Cardiac fibroblast (primary cell): ENCODE results near the gene STRN3.

Experiments
- DNase-seq, 2 donors: peaks; one replicate each; pipeline versions ENCODE4 v3.0.0 to v3.0.0-alpha.2; 2010; ENCODE audit warnings: low read depth in 2 of 2
- H3K4me3 ChIP-seq, 2 donors: replicated peaks in 1 of 2; 1 replicate in 1 of 2; 2 replicates in 1 of 2; pipeline ENCODE4 v1.5.1; 2011; ENCODE audit warnings: low read depth in 2 of 2, low read length in 2 of 2, mild to moderate bottlenecking in 2 of 2, moderate library complexity in 1 of 2
- TF ChIP-seq, protein P1 (sequence below): IDR thresholded peaks from one replicate; pipeline ENCODE4 v1.5.1; 2011; ENCODE audit warnings: low read depth, mild to moderate bottlenecking, low read length, inconsistent platforms

The STRN3 gene

DNA sequence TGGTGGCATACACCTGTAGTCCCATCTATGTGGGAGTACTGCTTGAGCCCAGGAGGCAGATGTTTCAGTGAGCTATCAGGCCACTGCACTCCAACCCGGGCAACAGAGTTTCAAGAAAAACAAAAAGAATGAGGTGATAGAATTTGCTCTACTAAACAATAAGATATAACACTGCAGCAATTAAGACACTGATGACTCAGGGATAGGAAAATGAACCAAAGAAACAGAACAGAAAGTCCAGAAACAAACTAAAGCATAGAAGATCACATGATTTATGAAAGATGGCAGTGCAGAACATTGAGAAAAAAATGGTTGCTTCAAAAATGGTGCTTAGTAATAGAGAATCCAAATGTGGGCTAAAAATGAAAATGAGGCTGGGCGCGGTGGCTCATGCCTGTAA, 66.0 kb downstream of the STRN3 start:
- TF ChIP-seq, protein P1, sequence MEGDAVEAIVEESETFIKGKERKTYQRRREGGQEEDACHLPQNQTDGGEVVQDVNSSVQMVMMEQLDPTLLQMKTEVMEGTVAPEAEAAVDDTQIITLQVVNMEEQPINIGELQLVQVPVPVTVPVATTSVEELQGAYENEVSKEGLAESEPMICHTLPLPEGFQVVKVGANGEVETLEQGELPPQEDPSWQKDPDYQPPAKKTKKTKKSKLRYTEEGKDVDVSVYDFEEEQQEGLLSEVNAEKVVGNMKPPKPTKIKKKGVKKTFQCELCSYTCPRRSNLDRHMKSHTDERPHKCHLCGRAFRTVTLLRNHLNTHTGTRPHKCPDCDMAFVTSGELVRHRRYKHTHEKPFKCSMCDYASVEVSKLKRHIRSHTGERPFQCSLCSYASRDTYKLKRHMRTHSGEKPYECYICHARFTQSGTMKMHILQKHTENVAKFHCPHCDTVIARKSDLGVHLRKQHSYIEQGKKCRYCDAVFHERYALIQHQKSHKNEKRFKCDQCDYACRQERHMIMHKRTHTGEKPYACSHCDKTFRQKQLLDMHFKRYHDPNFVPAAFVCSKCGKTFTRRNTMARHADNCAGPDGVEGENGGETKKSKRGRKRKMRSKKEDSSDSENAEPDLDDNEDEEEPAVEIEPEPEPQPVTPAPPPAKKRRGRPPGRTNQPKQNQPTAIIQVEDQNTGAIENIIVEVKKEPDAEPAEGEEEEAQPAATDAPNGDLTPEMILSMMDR: no peak
- H3K4me3 ChIP-seq: no peak overlapping the region
- DNase-seq: no peak

DNA sequence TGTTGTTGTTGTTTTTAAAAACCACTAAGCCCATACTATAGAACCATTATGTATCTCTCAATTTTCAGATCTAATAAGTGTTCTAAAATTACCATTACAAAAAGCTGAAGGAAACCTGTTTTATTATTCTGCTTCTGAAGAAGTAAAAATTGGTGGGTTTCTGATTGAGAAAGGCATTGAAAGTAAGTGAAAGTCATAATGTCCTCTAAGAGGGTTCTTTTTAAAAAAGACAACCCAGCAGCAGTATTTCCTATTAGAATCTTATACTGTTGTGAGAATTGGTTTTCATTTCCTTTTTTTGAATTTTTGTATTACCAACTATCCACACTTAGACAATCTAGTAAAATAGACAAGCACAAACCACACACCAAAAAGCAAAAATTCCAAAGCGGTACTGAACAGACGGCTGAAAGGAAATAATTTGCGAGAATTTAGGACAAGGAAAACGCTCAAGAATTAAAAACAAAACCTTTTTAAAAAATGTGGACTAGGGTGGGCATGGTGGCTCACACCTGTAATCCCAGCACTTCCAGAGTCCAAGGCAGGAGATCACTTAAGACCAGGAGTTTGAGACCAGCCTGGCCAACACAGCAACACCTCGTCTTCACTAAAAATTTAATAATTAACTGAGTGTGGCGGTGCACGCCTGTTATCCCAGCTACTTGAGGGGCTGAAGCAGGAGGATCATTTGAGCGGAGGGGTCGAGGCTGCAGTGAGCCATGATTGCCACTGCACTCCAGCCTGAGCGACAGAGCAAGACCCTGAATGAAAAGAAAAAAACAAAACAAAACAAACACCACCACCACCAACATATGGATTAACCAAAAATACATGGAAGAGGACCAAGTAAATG, 67.4 kb downstream of the STRN3 start:
- H3K4me3 ChIP-seq: no peak overlapping the region
- no peak for DNase-seq
- TF ChIP-seq, protein P1: no peak

DNA sequence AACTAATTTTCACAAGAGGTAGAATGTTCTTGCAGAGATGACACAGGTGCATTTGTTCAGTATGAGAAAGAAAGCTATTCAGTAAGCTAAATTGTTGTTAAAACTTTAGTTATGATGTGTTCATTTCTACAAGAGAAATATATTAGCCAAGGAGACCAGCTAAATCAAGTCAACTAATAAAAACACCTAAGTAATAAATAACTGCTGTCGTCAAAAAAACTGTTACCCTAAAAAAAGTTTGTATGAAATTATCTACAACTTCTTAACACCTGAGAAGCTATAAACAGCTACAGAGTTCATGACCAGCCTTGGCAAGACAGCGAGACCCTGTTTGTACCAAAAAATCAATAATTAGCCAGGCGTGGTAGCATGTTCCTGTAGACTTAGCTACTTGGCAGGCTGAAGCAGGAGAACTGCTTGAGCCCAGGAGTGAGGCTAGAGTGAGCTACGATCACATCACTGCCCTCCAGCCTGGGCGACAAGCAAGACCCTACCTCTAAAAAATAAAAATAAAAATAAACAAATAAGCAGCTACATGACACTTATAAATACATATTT, 68.3 kb downstream of the STRN3 start:
- no peak for DNase-seq
- TF ChIP-seq, protein P1: no peak
- no peak overlapping the region for H3K4me3 ChIP-seq

DNA sequence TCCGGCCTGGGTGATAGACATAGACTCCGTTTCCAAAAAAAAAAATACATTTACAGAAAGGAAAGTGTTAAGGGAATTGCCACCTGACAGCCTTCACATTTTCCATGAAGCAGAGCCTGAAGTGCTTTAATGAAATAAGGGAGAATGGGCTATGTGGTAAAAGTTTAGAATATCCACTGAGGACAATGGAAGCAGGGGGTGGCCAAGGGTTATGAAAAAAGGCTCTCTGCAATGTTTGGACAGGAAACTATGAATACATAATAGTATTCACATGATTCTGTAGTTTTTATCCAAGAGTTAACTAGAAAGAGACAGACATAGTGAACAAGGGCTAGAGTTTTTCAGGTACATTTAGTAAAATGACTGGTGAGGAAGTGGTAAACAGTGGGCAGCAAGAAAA, 76.5 kb downstream of the STRN3 start:
- H3K4me3 ChIP-seq: no peak overlapping the region
- TF ChIP-seq, protein P1: no peak
- no peak for DNase-seq

DNA sequence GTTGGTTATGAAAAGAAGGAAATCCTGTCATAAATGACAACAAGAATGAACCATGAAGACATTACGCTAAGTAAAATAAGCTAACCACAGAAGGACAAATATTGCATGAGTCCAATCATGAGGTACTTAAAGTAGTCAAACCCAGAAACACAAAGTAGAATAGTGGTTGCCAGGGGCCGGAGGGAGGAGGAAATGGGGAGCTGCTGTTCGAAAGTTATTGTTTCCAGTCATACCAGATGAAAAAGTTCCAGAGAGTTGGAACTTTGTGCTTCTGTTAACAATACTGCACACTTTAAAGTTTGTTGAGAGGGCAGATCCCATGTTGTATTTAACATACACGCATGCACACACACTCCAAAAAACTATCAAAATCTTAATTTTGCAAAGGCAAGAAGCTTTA, 82.5 kb downstream of the STRN3 start:
- H3K4me3 ChIP-seq: no peak overlapping the region
- TF ChIP-seq, protein P1: no peak
- no peak for DNase-seq

DNA sequence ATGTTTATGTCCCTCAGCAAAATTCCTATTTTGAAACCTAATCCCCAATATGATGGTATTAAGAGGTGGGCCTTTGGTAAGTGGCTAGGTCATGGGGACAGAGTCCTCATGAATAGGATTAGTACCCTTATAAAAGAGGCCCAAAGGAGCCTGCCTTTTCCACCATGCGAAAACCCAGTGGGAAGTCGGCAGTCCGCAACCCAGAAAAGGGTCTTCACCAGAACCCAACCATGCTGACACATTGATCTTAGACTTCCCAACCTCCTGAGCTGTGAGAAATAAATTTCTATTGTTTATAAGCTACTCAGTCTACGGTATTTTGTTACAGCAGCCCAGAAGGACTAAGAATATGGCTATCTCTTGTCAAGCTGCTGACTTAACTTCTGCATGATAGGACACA, 85.3 kb downstream of the STRN3 start:
- no peak overlapping the region for H3K4me3 ChIP-seq
- no peak for DNase-seq
- TF ChIP-seq, protein P1: no peak
